Measurements from ENCODE around the gene MYCN. TPM values are rescaled to one million over a fixed set of nuclear protein-coding genes. Genes with fewer than 3 reads are reported as not detected.

Gene MYCN
- total and polyA plus RNA-seq, 2 of the 8 experiments (the other 6 are each of a cell fraction or from before 2014, with no cell fraction given), result 87.8 to 137 TPM

DNA sequence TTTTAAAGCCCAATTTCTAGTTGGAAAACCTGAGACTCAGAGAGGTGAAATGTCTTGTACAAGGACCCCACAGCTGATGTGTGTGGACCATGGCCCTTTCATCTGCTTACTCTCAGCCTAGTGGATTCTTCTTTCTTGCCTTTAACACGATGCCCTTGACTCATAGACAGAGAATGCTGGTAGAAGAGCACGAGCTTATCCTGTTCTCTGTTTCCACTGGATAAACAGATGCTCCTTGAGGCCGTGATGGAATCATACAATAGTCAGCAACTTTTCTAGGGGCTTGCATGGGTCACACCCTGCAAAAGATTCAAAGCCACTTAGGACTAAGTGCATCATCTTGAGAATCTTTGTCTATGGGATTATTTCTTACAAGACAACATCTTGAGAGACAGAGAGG, 50.9 kb downstream of the MYCN start (continued):
- TF ChIP-seq KDM5A (IDR thresholded peaks at IDR 0.05; ENCODE audit: low read length), result no peak
- no peak for TF ChIP-seq POLR2A (IDR thresholded peaks at IDR 0.05; ENCODE audit: control extremely low read depth in 1 of 2, low read depth in 2 of 2, low read length in 2 of 2)
- TF ChIP-seq CBX5 (IDR thresholded peaks at IDR 0.05; ENCODE audit: low read depth, low read length), result no peak
